Fibroblast of skin of left biceps (primary cell): Measurements from ENCODE around the gene KANSL1.

Source experiments
- DNase-seq, 2 experiments: peaks; one replicate each; pipeline ENCODE4 v3.0.0-alpha.2; 2013; ENCODE audit warnings: low read depth in 2 of 2

Gene KANSL1

GRCh38 chr17:46140645-46141197 is 52.5 kb downstream of the KANSL1 start:
- DNase-seq = no peak

GRCh38 chr17:46139432-46140210 is 53.6 kb downstream of the KANSL1 start:
- no peak for DNase-seq

DNA sequence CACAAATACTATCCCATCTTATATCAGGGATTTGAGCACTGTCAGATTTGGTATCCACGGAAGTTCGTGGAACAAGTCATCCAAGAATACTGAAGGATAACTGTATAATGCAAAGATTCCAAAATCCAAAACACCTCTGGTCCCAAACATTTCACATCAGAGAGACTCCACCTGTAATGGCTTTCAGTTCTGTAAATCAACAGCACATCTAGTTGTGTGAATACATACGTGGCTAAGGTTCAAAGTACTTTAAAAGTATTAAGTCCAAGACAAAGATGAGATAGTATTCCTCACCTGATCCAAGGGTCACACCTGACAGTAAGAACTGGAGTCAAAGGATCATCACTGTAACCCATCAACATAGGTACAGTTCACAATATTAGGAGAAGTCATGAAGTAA is 54.8 kb downstream of the KANSL1 start:
- no peak for DNase-seq

DNA sequence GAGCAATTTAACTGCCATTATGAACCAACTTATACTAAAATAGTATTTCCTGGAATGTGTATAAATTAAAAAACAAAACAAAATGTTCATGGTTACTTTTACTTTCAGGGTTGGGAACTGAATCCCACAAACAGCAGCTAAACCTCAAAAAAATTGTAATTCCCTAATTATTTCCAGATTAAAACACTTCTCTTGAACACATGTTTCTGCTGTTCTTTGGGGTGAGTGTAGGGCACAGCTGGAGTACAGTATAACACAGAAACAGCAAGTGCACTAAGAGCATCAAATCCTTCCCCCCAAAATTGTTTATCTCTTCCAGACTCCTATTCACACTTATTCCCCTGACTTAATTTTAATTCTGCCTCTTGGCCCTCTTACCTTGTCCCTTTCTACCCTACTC is 56.4 kb downstream of the KANSL1 start:
- DNase-seq = peak in 1 of 2 experiments; percentile 29

DNA sequence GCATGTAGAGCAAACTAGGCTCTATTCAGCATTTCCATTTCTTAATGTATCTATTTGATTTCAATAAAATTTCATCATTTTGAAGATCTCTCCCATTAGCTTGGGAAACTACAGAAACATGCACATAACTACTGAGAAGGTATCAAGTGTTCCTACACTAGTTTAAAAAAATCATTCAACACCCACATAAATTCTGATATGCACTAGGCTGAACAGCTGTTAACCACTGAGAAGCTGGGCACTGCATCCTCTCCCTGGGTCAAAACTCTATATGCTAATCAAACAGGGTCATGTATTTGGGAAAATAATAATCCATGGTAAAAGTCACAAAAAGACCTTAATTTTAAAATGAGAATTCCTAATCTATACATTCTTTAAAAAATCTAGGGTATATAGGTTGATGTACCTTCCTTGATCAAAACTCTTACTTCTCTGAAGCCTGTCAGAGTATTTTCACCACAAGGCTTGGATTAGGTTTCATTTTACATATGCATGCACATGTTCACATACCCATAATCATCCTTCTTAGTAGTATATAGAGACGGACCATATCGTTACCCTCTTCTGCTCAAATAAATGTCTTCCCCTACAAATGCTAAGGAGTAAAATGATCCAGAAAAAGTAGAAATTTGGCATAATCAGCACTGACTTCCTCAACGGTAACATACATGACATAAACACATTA is 57.2 kb downstream of the KANSL1 start:
- DNase-seq = no peak

GRCh38 chr17:46135126-46135812 is 58.0 kb downstream of the KANSL1 start:
- DNase-seq = no peak

GRCh38 chr17:46129302-46129701 is 63.9 kb downstream of the KANSL1 start:
- DNase-seq = no peak

DNA sequence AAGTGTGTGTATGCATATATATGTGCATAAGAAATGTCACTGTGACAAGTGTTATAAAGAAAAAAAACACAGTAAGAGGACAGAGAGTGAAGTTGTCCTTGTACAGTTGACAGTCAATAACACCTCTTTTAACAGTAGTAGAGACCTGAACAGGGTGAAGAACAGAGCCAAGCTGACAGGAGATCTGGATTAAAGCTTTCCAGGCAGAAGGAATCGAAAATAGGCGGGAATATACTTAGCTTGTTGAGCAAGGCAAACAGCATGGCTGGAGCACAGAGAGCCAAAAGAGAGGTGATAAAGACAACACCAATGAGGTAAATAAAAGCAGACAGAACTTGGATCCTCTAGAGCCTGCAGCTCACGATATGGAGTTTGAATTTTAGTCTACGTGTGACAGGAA is 64.8 kb downstream of the KANSL1 start:
- no peak for DNase-seq

DNA sequence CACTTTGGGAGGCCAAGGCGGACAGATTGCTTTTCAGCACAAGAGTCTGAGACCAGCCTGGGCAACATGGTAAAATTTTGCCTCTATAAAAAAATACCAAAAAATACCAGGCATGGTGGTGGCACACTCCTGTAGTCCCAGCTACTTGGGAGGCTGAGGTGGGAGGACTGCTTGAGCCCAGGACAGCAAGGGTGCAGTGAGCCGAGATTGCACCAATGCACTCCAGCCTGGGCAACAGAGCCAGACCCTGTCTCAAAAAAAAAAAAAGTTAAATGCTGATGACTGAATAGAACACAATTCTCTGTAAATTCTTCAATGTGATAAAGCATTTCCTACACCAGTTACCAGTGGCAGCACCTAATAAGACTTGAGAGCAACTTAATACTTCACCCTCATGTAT is 65.7 kb downstream of the KANSL1 start:
- DNase-seq = no peak

GRCh38 chr17:46126840-46127239 is 66.4 kb downstream of the KANSL1 start:
- DNase-seq = no peak

DNA sequence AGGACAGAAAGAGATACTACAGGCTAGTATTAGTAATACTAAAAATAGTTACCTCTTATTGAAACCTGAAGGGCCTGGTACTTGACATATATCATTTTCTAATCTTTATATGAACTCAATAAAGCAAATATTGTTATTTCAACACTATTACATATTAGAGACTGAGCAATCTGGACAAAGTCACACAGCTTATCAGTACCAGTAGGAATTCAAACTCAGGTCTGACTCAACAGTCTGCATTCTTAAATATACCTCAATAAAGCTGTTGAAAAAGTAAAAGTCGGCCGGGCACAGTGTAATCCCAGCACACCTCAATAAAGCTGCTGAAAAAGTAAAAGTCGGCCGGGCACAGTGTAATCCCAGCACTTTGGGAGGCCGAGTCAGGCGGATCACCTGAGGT is 67.4 kb downstream of the KANSL1 start:
- no peak for DNase-seq

DNA sequence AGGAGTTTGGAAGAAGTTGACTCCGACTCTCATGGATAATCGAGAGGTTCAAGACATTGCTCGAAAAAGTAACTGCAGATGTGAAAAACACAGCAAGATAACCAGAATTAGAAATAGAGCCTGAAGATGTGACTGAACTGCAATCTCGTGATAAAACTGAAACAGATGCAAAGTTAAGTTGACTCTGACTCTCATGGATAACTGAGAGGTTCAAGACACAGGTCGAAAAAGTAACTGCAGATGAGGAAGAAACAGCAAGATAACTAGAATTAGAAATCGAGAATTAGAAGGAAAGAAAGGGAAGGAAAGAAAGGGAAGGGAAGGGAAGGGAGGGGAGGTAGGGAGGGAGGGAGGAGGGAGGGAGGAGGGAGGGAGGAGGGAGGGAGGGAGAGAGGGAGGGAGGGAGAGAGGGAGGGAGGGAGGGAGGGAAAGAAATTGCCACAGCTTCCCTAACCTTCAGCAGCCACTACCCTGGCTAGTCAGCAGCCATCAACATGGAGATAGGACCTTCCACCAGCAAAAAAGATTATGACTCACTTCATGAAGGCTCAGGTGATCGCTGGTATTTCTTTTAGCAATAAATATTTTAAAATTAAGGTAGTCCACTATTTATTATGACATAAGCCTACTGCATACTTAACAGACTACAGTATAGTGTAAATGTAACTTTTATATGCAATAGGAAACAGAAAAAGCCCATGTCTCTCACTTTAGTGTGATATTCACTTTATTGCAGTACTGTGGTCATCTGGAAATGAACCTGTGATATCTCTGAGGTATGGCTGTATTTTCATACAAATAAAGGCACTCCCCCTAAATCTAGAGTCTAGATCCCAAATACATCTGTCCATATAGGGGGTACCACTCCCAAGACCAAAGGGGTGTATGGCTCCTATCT is 68.3 kb downstream of the KANSL1 start:
- DNase-seq = no peak

GRCh38 chr17:46123607-46124006 is 69.6 kb downstream of the KANSL1 start:
- DNase-seq = no peak

DNA sequence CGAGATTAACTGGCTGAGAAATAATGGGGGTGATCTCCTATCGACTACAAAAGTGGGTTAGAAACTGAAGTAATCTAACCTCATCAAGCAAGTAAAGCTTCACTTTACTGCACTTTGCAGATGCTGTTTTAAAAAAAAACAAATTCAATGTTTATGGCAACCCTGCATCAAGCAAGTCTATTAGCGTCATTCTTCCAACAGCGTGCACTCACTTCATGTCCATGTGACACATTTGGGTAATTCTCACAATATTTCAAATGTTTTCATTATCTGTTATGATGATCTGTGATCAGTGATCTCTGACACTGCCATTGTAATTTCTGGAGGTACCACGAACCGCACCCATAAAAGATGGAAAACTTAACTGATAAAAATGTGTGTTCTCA is 70.8 kb downstream of the KANSL1 start:
- no peak for DNase-seq

GRCh38 chr17:46121841-46122485 is 71.3 kb downstream of the KANSL1 start:
- no peak for DNase-seq

DNA sequence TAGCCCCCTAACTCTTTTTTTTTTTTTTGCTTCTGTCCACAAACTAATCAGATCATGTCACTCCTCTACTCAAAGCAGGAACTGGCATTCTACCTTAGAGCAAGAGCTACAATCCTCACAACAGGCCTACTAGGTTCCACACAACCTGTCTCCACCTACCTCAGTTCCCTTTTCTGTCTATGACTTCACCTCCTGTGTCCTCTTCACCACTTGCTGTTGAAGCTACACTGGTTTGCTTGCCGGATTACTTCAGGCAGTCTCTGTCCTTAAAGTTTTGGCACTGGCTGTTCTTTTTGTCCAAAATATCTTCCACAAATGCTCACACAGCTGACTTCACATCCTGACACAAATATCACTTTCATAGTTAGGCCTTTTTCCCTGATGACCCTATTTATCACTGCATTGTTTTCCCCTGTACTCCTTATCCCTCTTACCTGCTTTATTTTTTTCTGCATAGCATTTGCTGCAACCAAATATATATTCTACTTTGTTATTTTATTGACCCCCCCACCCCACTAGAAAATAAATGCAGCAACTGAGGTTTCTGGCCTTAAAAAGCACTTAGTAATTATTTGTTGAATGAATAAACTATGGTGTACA is 72.0 kb downstream of the KANSL1 start:
- DNase-seq = no peak

GRCh38 chr17:46120537-46120936 is 72.7 kb downstream of the KANSL1 start:
- DNase-seq = no peak

GRCh38 chr17:46120078-46120477 is 73.2 kb downstream of the KANSL1 start:
- no peak for DNase-seq

GRCh38 chr17:46118964-46119363 is 74.3 kb downstream of the KANSL1 start:
- no peak for DNase-seq

DNA sequence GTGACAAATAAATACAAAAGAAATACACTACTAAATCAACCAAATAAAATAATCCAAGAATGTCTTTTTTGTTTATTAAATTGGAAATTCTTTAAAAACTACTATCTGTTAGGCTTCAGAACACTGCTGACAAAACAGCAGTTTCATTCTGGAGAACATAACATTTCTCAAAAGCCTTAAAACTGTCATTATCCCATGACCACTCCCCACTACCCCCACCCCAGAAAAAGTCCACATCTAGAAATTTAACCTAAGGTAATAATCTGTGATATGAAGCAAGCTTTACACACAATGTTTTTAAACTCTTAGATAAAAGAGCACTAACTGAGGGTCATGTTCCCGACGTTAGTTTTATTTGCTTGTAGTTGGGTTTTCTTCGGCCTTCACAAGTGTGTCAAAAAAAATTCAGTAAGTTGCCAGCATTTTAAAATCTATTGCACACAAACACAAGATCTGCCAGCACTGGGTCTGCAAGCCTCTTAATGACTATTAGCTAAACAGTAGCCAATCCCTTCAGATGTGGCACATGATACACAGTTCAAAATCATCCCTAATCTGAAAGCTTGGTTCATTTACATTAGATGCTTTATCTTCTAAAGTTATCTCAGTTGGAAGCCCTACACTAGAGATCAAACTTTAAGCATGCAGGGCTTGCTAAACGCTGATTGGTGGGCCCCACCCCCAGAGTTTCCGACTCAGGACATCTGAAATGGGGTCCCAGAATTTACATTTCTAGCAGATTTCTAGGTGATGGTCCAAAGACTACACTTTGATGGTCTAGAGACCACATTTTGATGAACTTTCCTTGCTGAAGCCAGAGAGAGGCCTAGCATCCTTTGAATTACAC is 75.2 kb downstream of the KANSL1 start:
- DNase-seq = no peak
